Gastrocnemius medialis (tissue), 4 donors: ENCODE results near the gene TTC3.

Experiments
- CTCF ChIP-seq, 5 experiments: fragments of 450-650 bp in 3 of 5; fragments of 200-600 bp in 2 of 5; sonication (generic) in 2 of 5; IDR thresholded peaks in 4 of 5; conservative IDR thresholded peaks in 1 of 5; 1 replicate in 4 of 5; 2 replicates in 1 of 5; pipeline ENCODE4 v1.5.1; 2016 to 2019; ENCODE audit warnings: antibody characterized with exemption in 5 of 5, mild to moderate bottlenecking in 3 of 5, moderate library complexity in 3 of 5
- POLR2A ChIP-seq, 2 donors: fragments of 450-650 bp; IDR thresholded peaks; one replicate each; pipeline ENCODE4 v1.6.1; 2017; ENCODE audit warnings: antibody characterized with exemption in 2 of 2, mild to moderate bottlenecking in 2 of 2, moderate library complexity in 2 of 2

- TF ChIP-seq POLR2A (IDR thresholded peaks at IDR 0.05): no peak
- no peak for TF ChIP-seq CTCF (IDR thresholded peaks at IDR 0.05 in 4 of 5, conservative IDR thresholded peaks at IDR 0.05 in 1 of 5)
These were observed 120.0 kb downstream of the TTC3 start for GRCh38 chr21:37193006-37193405.
